ENCODE data around the gene SAT1. TPM values are rescaled to one million over a fixed set of nuclear protein-coding genes. Genes with fewer than 3 reads are reported as not detected.
"Not testable (repeated sequence)": the region's sequence is repeated elsewhere in the genome, so short reads cannot be mapped to it uniquely, and the experiment has no call there.

The SAT1 gene
- total RNA-seq = 1,193 and 1,762 TPM in 2 replicates

- H3K27me3 ChIP-seq (ENCODE audit: control insufficient read depth, insufficient read depth, low read length) = no peaks in the 10 kb centered on the region
- peak; percentile 74 for TF ChIP-seq CTCF (IDR thresholded peaks at IDR 0.05; ENCODE audit: insufficient read depth, low read length, severe bottlenecking)
- no peaks in the 10 kb centered on the region for H3K36me3 ChIP-seq (ENCODE audit: control insufficient read depth, insufficient read depth, low read length)
- no peak for FAIRE-seq
- DNase-seq (ENCODE audit: low read depth) = peak; percentile 78
- peak within 1 kb of the TSS; percentile 71 for H3K4me3 ChIP-seq (ENCODE audit: low read depth, low read length)
Measured at GRCh38 chrX:23782863-23783588, at the start of gene SAT1. Gene SAT1, plus strand, starts transcription at chrX:23783173. Its CDS starts 179 bp downstream, at chrX:23783352.

- Histone ChIP-seq H3K27me3 (ENCODE audit: control insufficient read depth, insufficient read depth, low read length) (no peaks in the 10 kb centered on the region), H3K36me3 (ENCODE audit: control insufficient read depth, insufficient read depth, low read length) (no peaks in the 10 kb centered on the region), H3K4me3 (ENCODE audit: low read depth, low read length) (no peak overlapping the region)
- FAIRE-seq (no peak), DNase-seq (ENCODE audit: low read depth) (no peak)
- no peak for TF ChIP-seq CTCF (IDR thresholded peaks at IDR 0.05; ENCODE audit: insufficient read depth, low read length, severe bottlenecking)
Measured at GRCh38 chrX:23736030-23736429, 46.9 kb upstream of the SAT1 start.

DNA sequence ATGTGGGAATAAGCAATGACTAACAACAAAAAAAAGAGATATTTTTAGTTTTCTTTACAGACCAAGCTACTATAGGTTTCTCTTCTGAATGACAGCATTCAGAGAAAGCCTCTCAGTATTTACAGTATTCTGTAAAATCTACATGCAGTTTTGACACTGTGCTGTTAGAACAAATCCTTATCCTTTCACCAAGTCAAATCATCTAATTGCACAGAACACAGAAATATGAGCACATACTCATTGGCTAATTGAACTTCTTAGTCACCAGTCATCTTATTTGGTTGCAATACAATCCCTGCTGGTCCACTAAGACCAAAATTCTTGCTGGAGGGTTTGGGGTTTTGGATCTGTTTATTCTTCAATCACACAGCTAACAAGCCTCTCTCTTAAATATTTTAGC is 45.6 kb upstream of the SAT1 start:
- H3K27me3 ChIP-seq (ENCODE audit: control insufficient read depth, insufficient read depth, low read length) = no peaks in the 10 kb centered on the region
- DNase-seq (ENCODE audit: low read depth) (peak; percentile 23), FAIRE-seq (no peak)
- H3K4me3 ChIP-seq (ENCODE audit: low read depth, low read length) = no peak overlapping the region
- no peak for TF ChIP-seq CTCF (IDR thresholded peaks at IDR 0.05; ENCODE audit: insufficient read depth, low read length, severe bottlenecking)
- H3K36me3 ChIP-seq (ENCODE audit: control insufficient read depth, insufficient read depth, low read length) = no peaks in the 10 kb centered on the region

DNA sequence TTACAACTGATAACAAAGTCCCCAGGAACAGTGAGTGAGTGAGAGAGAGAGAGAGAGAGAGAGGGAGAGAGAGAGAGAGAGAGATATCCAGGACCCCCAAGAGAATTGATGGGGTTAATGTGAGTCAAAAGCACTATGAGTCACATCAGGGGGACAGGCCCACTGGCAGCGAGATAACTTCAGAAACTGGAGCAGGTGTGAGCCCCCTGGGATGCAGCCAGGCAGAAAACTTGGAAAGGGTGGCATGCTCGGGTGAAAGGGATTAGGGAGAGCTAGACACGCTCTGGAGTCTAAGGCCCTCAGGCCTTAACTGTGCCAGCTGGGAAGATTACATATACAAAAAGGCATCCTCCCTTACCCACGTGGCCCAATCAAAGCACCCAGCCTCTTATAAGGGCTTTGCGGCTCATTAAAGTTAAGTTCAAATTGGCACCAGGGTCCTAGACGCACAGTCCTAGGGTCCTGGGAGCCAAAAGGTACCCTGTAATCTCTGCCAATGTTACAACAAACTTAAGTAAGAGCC is 40.7 kb upstream of the SAT1 start:
- peak overlapping the region; percentile 74 for H3K4me3 ChIP-seq (ENCODE audit: low read depth, low read length)
- no peak for FAIRE-seq
- H3K36me3 ChIP-seq (ENCODE audit: control insufficient read depth, insufficient read depth, low read length) = no peaks in the 10 kb centered on the region
- TF ChIP-seq CTCF (IDR thresholded peaks at IDR 0.05; ENCODE audit: insufficient read depth, low read length, severe bottlenecking) = no peak
- no peaks in the 10 kb centered on the region for H3K27me3 ChIP-seq (ENCODE audit: control insufficient read depth, insufficient read depth, low read length)
- peak; percentile 69 for DNase-seq (ENCODE audit: low read depth)

DNA sequence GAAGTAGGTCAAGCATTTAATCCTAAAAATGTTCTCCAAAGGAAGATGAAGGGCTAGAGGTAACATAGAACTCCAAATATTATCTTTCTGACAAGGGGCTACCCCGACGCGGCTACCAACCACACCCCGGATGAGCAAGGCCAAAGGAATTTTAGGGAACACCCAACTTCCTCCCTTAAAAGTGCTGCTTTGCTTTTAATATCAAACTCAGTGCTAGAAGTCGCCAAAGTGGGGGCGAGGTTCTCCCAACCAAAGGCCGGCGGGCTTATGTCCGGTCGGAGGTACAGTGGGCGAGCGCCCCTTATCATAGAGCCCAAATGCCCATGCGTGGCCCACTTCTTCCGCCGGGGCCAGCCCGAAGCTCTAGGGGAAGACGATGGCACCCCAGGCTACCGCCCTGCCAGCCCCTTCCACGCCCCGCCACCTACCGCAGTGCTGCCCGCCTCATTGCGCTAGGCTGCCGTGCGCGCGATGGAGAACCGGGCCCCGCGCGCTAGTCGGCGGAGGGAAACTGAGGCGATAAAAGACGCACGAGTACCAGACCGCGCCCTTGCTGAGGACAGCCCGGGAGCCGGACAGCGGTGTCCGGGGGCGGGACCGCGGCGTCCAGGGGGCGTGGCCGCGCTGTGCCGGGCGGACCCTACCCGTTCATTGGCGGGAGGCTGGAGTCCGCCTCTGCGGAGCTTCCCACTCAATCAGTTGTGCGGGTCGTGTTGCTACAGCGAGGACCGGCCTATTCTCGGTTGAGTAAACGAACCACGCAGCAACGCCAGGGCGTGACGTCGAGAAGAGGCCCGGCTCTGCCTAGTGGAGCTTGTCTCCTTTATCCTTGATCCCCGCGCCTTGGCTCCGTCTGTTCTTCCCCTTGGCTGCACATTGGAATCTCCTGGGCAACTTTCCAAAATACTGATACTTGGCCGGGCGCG is 40.0 kb upstream of the SAT1 start, which contains the start of gene ACOT9:
Gene ACOT9 (minus strand): TSS at position 580 of the 926 bp plus-strand sequence. CDS start 132 bp downstream, at position 448.
- FAIRE-seq (no peak), DNase-seq (ENCODE audit: low read depth) (peak; percentile 87)
- Histone ChIP-seq H3K27me3 (ENCODE audit: control insufficient read depth, insufficient read depth, low read length) (no peaks in the 10 kb centered on the region), H3K36me3 (ENCODE audit: control insufficient read depth, insufficient read depth, low read length) (no peaks in the 10 kb centered on the region), H3K4me3 (ENCODE audit: low read depth, low read length) (peak within 1 kb of the TSS; percentile 74)
- no peak for TF ChIP-seq CTCF (IDR thresholded peaks at IDR 0.05; ENCODE audit: insufficient read depth, low read length, severe bottlenecking)

DNA sequence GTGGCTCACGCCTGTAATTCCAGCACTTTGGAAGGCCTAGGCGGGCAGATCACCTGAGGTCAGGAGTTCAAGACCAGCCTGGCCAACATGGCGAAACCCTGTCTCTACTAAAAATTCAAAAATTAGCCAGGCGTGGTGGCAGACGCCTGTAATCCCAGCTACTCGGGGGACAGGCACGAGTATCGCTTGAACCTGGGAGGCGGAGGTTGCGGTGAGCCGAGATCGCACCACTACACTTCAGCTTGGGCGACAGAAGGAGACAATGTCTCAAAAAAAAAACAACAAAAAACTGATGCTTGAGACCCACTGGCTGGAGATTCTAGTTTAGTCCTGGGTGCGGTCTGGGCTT is 39.4 kb upstream of the SAT1 start:
- H3K4me3 ChIP-seq (ENCODE audit: low read depth, low read length) = peak overlapping the region; percentile 74
- not testable (repeated sequence) for DNase-seq (ENCODE audit: low read depth); FAIRE-seq; H3K36me3 ChIP-seq (ENCODE audit: control insufficient read depth, insufficient read depth, low read length); H3K27me3 ChIP-seq (ENCODE audit: control insufficient read depth, insufficient read depth, low read length)

Data from bronchial epithelial cell (primary cell).